CD14-positive monocyte (primary cell): Measurements from ENCODE around the gene RDH13. TPM values are rescaled to one million over a fixed set of nuclear protein-coding genes. Genes with fewer than 3 reads are reported as not detected.

Source experiments
- DNase-seq, 3 donors: peaks; one replicate each; pipeline ENCODE4 v3.0.0-alpha.2; 2011 to 2022
- H2AFZ ChIP-seq: 2 replicates; pipeline ENCODE4 v1.6.0; 2012; ENCODE audit warnings: mild to moderate bottlenecking, low read depth, low read length, inconsistent platforms; ENCODE audit not compliant: insufficient read depth, poor library complexity, severe bottlenecking
- H3K27ac ChIP-seq, 2 donors: 1 replicate in 1 of 2; 2 replicates in 1 of 2; pipeline ENCODE4 v1.5.1; 2012 to 2013; ENCODE audit warnings: low read length in 2 of 2, control low read depth in 1 of 2, inconsistent platforms in 1 of 2, low read depth in 1 of 2, mild to moderate bottlenecking in 1 of 2
- H3K27me3 ChIP-seq, 2 donors: one replicate each; pipeline versions ENCODE4 v1.6.0 to v1.6.1; 2011 to 2013; ENCODE audit warnings: low read length in 2 of 2; ENCODE audit not compliant: control insufficient read depth in 2 of 2, insufficient read depth in 2 of 2
- H3K36me3 ChIP-seq, 2 donors: replicated peaks in 1 of 2; 1 replicate in 1 of 2; 2 replicates in 1 of 2; pipeline versions ENCODE4 v1.5.1 to v1.6.1; 2012 to 2013; ENCODE audit warnings: low read length in 2 of 2, control low read depth in 1 of 2, inconsistent platforms in 1 of 2, mild to moderate bottlenecking in 1 of 2; ENCODE audit not compliant: insufficient read depth in 2 of 2, control insufficient read depth in 1 of 2
- H3K4me1 ChIP-seq, 2 donors: 1 replicate in 1 of 2; 2 replicates in 1 of 2; pipeline versions ENCODE4 v1.5.1 to v1.6.1; 2012 to 2013; ENCODE audit warnings: low read length in 2 of 2, control low read depth in 1 of 2, inconsistent platforms in 1 of 2, mild to moderate bottlenecking in 1 of 2, moderate library complexity in 1 of 2; ENCODE audit not compliant: insufficient read depth in 2 of 2, control insufficient read depth in 1 of 2
- H3K4me2 ChIP-seq: replicated peaks from 2 replicates; pipeline ENCODE3; 2012; ENCODE audit warnings: low read length, moderate library complexity, mild to moderate bottlenecking; ENCODE audit not compliant: poor library complexity, severe bottlenecking; ENCODE audit errors: extremely low read depth
- H3K4me3 ChIP-seq, 3 experiments: fragments of 200-600 bp in 1 of 3; sonication (generic) in 1 of 3; replicated peaks in 1 of 3; 1 replicate in 2 of 3; 2 replicates in 1 of 3; pipeline ENCODE4 v1.5.1; 2011 to 2013; ENCODE audit warnings: low read length in 3 of 3, mild to moderate bottlenecking in 3 of 3, control low read depth in 2 of 3, low read depth in 2 of 3, inconsistent platforms in 1 of 3, moderate library complexity in 1 of 3
- H3K79me2 ChIP-seq: 2 replicates; pipeline ENCODE4 v1.6.0; 2012; ENCODE audit warnings: mild to moderate bottlenecking, control low read depth, inconsistent platforms, low read length, moderate library complexity; ENCODE audit not compliant: insufficient read depth
- H3K9ac ChIP-seq: 2 replicates; pipeline ENCODE4 v1.6.0; 2017; ENCODE audit warnings: low read length, mild to moderate bottlenecking; ENCODE audit not compliant: insufficient read depth, poor library complexity, severe bottlenecking
- H3K9me3 ChIP-seq, 2 donors: replicated peaks in 1 of 2; 1 replicate in 1 of 2; 2 replicates in 1 of 2; pipeline versions ENCODE4 v1.5.1 to v1.6.1; 2012 to 2013; ENCODE audit warnings: low read length in 2 of 2, control low read depth in 1 of 2; ENCODE audit not compliant: control insufficient read depth in 1 of 2, insufficient read depth in 1 of 2
- H4K20me1 ChIP-seq: 2 replicates; pipeline ENCODE4 v1.6.0; 2012; ENCODE audit warnings: mild to moderate bottlenecking, low read length, control low read depth, moderate library complexity; ENCODE audit not compliant: insufficient read depth
- H3K27ac Mint-ChIP-seq, 7 donors: one replicate each; pipeline ENCODE4 v1.8.0; 2020; ENCODE audit warnings: mild to moderate bottlenecking in 7 of 7, mixed read lengths in 7 of 7, moderate library complexity in 6 of 7, inconsistent platforms in 2 of 7
- H3K27me3 Mint-ChIP-seq, 3 donors: one replicate each; pipeline ENCODE4 v1.8.0; 2021 to 2022; ENCODE audit warnings: low read depth in 3 of 3, mild to moderate bottlenecking in 3 of 3, mixed read lengths in 3 of 3, moderate library complexity in 3 of 3, inconsistent platforms in 1 of 3
- H3K36me3 Mint-ChIP-seq, 2 donors: one replicate each; pipeline ENCODE4 v1.8.0; 2020; ENCODE audit warnings: mixed read lengths in 2 of 2, inconsistent platforms in 1 of 2, mild to moderate bottlenecking in 1 of 2
- H3K4me1 Mint-ChIP-seq: one replicate; pipeline ENCODE4 v1.8.0; 2020; ENCODE audit warnings: mild to moderate bottlenecking, mixed read lengths
- H3K4me3 Mint-ChIP-seq, 2 donors: one replicate each; pipeline ENCODE4 v1.8.0; 2020; ENCODE audit warnings: mild to moderate bottlenecking in 2 of 2, mixed read lengths in 2 of 2, moderate library complexity in 1 of 2
- H3K9me3 Mint-ChIP-seq, 7 donors: one replicate each; pipeline ENCODE4 v1.8.0; 2020 to 2022; ENCODE audit warnings: mixed read lengths in 7 of 7, mild to moderate bottlenecking in 6 of 7, moderate library complexity in 6 of 7, inconsistent platforms in 2 of 7
- CTCF ChIP-seq: fragments of 200-600 bp; IDR thresholded peaks from one replicate; pipeline ENCODE4 v1.8.0; 2022; ENCODE audit warnings: antibody characterized with exemption, mild to moderate bottlenecking
- WGBS: methylation state at CpG from one replicate; pipeline ENCODE4 v1.1.5; 2013; ENCODE audit warnings: missing lambda C conversion rate; ENCODE audit not compliant: insufficient coverage; 5-methylcytosine and 5-hydroxymethylcytosine counted together
- intact Hi-C, 2 donors: fragments of 100-400 bp; cut with micrococcal nuclease; formaldehyde crosslinking; loops; one replicate each; pipeline versions ENCODE4 v1.15.0 to v1.15.1; 2023
- polyA plus RNA-seq, 3 donors: library from polyadenylated mRNA; depleted of rRNA in 1 of 3; unstranded in 2 of 3; stranded (reverse) in 1 of 3; fragments of 300-500 nt in 2 of 3; fragments of >200 nt in 1 of 3; fragmentation: Illumina TruSeq in 2 of 3; gene quantifications; 1 replicate in 2 of 3; 2 replicates in 1 of 3; pipeline ENCODE4 v1.2.3, GENCODE V29; 2012 to 2021

The RDH13 gene
- polyA plus RNA-seq, 3 donors = 1.6 to 4.0 (median 2.3) TPM

- WGBS = 98% methylated on average over 8 of the region's 9 CpGs
- peaks cover 49 to 76% of the 10 kb centered on the region in 2 donors for H3K36me3 ChIP-seq
- peaks cover 0 to 1% (median 0%) of the 10 kb centered on the region in 3 donors for H3K27me3 Mint-ChIP-seq
Observed at GRCh38 chr19:55103190-55103589, 40.2 kb upstream of the RDH13 start.

DNA sequence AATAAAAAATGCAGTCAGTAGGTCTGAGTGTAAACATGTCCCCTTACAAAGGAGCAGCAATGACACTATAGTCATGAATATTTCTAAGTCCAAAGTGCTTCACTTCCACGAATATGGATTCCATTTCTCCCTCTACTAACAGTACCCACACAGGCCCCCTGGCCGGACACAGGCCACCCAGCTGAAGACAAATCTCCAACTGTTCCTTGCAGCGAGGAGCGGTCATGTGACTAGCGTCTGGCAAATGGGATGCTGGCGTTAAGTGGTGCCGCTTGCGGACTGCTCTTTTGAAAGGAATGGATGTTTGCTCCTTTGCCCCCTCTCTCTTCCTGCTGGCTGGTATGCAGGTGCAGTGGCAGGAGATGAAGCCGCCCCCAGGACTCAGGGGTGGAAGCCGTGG is 38.3 kb upstream of the RDH13 start:
- no peaks in the 10 kb centered on the region for H3K27me3 ChIP-seq
- peaks cover 0 to 2% (median 0%) of the 10 kb centered on the region in 3 donors for H3K27me3 Mint-ChIP-seq
- H3K27ac ChIP-seq = no peak overlapping the region
- no peak overlapping the region for H3K4me3 ChIP-seq
- peaks cover 15% of the 10 kb centered on the region for H3K79me2 ChIP-seq
- no peak overlapping the region for H2AFZ ChIP-seq
- H3K4me2 ChIP-seq = no peak overlapping the region
- H3K36me3 Mint-ChIP-seq = peaks cover 44 to 80% of the 10 kb centered on the region in 2 donors
- peaks cover 1 to 10% (median 5%) of the 10 kb centered on the region in 7 donors for H3K9me3 Mint-ChIP-seq
- peaks cover 83% of the 10 kb centered on the region for H4K20me1 ChIP-seq
- TF ChIP-seq CTCF = no peak
- H3K9ac ChIP-seq = no peak overlapping the region
- peaks cover 0 to 11% of the 10 kb centered on the region in 2 donors for H3K9me3 ChIP-seq
- DNase-seq = no peak
- H3K4me1 ChIP-seq = peaks cover 10 to 17% of the 10 kb centered on the region in 2 donors
- peaks cover 44 to 75% of the 10 kb centered on the region in 2 donors for H3K36me3 ChIP-seq
- H3K4me3 Mint-ChIP-seq = no peak overlapping the region
- peaks cover 16% of the 10 kb centered on the region for H3K4me1 Mint-ChIP-seq
- intact Hi-C loops = no loop called here
- no peak overlapping the region for H3K27ac Mint-ChIP-seq
- 85% methylated on average over 9 of the region's 10 CpGs for WGBS

More at GRCh38 chr19:55103190-55103589, 40.2 kb upstream of the RDH13 start:
- Mint-ChIP-seq H3K4me3 (no peak overlapping the region), H3K27ac (no peak overlapping the region), H3K36me3 (peaks cover 47 to 75% of the 10 kb centered on the region in 2 donors), H3K9me3 (peaks cover 1 to 10% (median 5%) of the 10 kb centered on the region in 7 donors), H3K4me1 (peaks cover 12% of the 10 kb centered on the region)
- no peak overlapping the region for H2AFZ ChIP-seq
- intact Hi-C loops = no loop called here
- H3K27ac ChIP-seq = no peak overlapping the region
- peaks cover 0 to 11% of the 10 kb centered on the region in 2 donors for H3K9me3 ChIP-seq
- no peak for TF ChIP-seq CTCF
- H3K27me3 ChIP-seq = no peaks in the 10 kb centered on the region
- H3K4me3 ChIP-seq = no peak overlapping the region
- H3K4me2 ChIP-seq = no peak overlapping the region
- no peak overlapping the region for H3K9ac ChIP-seq
- peaks cover 22% of the 10 kb centered on the region for H3K79me2 ChIP-seq
- no peak for DNase-seq
- H3K4me1 ChIP-seq = peaks cover 8 to 12% of the 10 kb centered on the region in 2 donors
- peaks cover 88% of the 10 kb centered on the region for H4K20me1 ChIP-seq
